Hippocampal formation (tissue), 2 donors: Measurements from ENCODE around the gene GABBR2.

Source experiments
- DNase-seq, 2 donors: peaks; one replicate each; lab custom pipeline; 2025; lab: John Stamatoyannopoulos, UW

The GABBR2 gene

GRCh38 chr9:98708933-98709911 is at the start of gene GABBR2:
Gene GABBR2, minus strand, starts transcription at chr9:98708935. Its CDS starts 198 bp downstream, at chr9:98708737.
- no peak for DNase-seq

GRCh38 chr9:98755006-98755618 is 46.4 kb upstream of the GABBR2 start:
- DNase-seq: no peak

- DNase-seq: no peak
These were observed 42.5 kb upstream of the GABBR2 start for GRCh38 chr9:98751210-98751609.

- no peak for DNase-seq
These were observed 41.8 kb upstream of the GABBR2 start for GRCh38 chr9:98750364-98751060.

- DNase-seq: no peak
These were observed 38.7 kb upstream of the GABBR2 start for GRCh38 chr9:98747476-98747875.

GRCh38 chr9:98745470-98745869 is 36.7 kb upstream of the GABBR2 start:
- DNase-seq: no peak

- DNase-seq: no peak
These were observed 35.3 kb upstream of the GABBR2 start for GRCh38 chr9:98743818-98744611.

- no peak for DNase-seq
These were observed 34.6 kb upstream of the GABBR2 start for GRCh38 chr9:98743329-98743728.

GRCh38 chr9:98742325-98743280 is 33.9 kb upstream of the GABBR2 start:
- DNase-seq: no peak

- no peak for DNase-seq
These were observed 31.6 kb upstream of the GABBR2 start for GRCh38 chr9:98740226-98740881.

- DNase-seq: no peak
These were observed 30.0 kb upstream of the GABBR2 start for GRCh38 chr9:98738741-98739140.

GRCh38 chr9:98736226-98736625 is 27.5 kb upstream of the GABBR2 start:
- no peak for DNase-seq

- no peak for DNase-seq
These were observed 24.1 kb upstream of the GABBR2 start for GRCh38 chr9:98732801-98733200.

- no peak for DNase-seq
These were observed 23.4 kb upstream of the GABBR2 start for GRCh38 chr9:98732091-98732490.

GRCh38 chr9:98730871-98731270 is 22.1 kb upstream of the GABBR2 start:
- no peak for DNase-seq

GRCh38 chr9:98728500-98728899 is 19.8 kb upstream of the GABBR2 start:
- no peak for DNase-seq

- no peak for DNase-seq
These were observed 18.7 kb upstream of the GABBR2 start for GRCh38 chr9:98727428-98727827.

- peak in 1 of 2 donors; percentile 67 for DNase-seq
These were observed 18.0 kb upstream of the GABBR2 start for GRCh38 chr9:98726735-98727134.

- no peak for DNase-seq
These were observed 16.2 kb upstream of the GABBR2 start for GRCh38 chr9:98724810-98725530.
